Stimulated activated CD4-positive, alpha-beta T cell treated with anti-CD3 and anti-CD28 coated beads, Interleukin-4, amount 100 ng/mL, for 4 hours (primary cell): ENCODE measurements around the gene SCTR.

Experiments
- DNase-seq, 2 experiments: peaks; one replicate each; pipeline ENCODE4 v3.0.0-alpha.2; 2020

SCTR gene

DNA sequence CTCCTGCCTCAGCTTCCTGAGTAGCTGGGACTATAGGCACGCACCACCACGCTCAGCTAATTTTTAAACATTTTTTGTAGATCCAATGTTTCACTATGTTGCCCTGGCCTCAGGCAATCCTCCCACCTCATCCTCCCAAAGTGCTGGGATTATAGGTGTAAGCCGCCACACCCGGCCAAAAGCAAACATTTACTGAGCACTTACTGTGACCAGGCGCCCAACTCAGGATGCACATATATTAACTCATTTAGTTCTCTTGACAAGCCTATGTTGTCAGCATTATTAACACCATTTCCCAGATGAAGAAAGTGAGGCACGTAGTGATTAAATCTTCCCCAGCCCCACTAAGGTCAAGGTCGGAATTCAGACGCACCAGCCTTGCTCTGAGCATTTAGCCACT is 51.5 kb downstream of the SCTR start:
- DNase-seq = no peak

DNA sequence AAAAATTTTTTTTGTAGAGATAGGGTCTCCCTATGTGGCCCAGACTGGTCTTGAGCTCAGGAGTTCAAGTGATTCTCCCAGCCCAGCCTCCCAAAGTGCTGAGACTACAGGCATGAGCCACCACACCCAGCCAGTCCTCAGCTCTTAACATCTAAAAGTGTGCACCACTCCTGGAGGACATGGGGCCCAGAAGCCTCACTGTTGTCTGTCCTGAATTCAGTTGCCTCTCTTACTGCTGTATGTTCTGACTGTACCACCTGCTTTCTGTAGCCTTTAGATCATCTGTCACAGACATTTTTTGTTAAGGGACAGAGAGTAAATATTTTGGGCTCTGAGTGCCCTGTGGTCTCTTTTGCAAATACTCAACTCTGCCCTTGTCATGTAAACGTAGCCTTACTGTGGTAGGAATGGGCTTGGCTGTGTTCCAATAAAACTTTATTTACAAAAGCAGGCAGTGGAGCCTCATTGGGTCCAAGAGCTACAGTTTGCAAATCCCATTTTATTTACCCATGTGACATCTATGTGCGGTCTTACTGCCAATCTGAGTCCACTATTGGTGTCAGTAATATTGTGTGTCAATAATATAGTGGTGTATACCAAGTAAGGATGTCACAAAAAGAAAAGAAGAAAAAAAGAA is 54.5 kb downstream of the SCTR start:
- DNase-seq = no peak

DNA sequence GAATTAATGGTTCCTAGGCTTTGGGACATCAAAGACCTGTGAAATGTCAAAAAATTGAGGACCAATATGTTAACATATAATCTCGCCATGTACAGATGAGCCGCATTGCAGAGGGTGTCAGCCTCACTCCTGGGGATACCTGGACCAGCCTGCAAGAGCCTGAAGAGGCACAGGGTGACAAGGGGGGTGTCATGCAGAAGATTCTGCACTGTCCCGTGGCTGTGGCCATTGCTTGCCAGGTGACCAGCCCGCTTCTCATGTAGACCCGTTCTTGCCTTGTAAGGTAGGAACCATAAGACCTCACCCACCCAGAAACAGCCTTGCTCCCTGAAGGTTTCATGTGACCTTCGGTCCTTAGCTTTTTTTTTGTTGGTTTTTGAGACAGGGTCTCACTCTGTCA is 55.2 kb downstream of the SCTR start:
- no peak for DNase-seq

DNA sequence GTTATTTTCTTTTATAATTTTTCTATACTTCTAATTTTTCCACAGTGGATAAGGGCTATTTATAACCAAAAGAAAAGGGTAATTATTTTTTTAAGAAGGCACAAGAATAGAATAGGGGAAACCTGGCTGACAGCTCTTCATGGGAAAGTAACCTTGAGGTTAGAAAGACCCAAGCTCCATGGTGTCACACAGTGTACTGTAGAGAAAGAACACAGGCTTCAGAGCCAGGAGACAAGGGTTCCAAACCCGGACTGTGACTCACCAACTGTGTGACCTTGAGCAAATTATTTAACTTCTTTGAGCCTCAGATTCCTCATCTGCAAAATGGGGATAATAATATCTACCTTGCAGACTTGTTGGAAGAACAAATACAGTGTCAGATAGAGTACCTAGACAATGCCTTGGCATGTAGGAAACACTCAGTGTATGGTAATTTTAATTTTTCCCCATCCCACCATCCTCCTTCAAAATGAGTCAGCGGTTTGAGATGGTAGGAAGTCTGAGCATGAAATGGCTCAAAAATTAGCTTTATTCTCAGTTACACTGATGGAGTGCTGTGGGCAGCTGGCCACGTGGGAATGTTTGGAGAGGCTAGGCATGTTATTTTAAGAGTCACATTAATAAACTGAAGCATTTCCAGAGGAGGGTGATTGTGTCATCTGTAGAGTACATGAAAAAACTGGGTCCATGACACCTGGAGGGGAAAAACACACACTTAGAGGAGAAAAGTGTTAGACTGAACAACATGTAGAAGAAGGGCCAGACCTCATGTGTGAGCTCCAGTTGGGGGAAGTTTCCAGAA is 55.9 kb downstream of the SCTR start:
- no peak for DNase-seq

DNA sequence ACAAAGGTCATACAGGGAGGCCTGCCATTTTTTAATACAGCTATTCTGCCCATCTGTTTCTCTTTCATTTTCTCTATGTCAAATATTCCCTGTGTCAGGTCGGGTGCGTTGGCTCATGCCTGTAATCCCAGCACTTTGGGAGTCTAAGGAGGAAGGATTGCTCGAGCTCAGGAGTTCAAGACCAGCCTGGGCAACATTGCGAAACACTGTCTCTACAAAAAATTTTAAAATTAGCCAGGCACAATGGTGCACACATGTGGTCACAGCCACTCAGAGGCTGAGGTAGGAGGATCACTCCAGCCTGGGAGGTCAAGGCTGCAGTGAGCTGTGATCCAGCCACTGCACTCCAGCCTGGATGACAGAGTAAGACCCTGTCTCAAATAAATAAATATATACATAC is 57.9 kb downstream of the SCTR start:
- DNase-seq = no peak

DNA sequence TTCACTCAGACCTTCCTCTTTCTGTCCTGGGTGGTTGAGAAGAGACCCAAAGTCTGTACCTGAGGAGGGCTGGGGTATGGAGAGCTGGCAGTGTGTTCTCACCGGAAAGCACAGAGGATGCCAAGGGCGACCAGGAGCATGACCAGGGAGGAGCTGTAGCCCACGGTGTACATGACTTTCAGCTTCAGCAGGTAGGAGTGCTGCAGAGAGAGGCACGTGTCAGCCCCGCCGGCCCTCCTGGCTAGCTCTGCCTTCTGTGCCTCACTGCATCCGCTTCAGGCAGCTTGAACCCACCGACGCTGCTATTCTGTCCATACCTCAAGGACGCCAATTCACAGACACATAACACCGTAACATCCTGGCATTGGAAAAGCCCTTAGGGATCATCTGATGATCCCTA is 58.6 kb downstream of the SCTR start:
- no peak for DNase-seq

DNA sequence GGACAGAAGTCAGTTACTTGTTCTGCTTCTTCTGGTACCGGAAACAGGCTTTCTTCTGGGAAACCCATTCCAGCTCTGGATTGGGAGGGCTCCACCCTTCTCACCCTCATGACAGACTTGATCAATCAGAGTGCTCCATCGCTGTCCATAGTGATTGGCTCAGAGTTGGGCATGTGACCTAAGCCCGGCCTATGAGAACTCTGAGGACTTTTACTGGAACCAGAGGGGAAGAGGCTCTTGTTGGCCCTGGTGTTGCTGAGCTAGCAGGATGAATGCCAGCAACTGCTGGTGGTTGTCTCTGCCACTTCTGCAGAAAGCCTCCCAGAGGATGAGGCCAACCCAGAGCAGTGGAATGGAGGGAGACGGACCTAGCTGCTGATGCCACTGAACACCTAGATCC is 59.3 kb downstream of the SCTR start:
- DNase-seq = no peak

DNA sequence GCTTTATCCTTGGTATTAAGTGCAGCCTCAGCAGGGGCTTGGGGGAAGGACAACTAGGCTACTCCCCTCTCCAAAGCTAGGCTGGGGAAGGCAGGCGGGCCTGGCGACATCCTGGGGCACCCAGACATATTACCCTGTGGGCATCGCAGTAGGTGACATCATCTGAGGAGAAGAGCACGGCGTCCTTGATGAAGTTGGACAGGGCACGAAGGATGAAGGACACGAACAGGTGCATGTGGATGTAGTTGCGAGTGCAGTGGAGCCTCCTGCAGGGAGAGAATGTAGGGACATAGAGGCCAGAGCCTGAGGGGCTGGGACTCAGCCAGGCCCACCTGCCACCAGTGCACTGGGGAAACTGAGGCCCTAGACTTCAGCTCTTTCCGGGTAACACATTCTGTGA is 60.3 kb downstream of the SCTR start:
- no peak for DNase-seq

DNA sequence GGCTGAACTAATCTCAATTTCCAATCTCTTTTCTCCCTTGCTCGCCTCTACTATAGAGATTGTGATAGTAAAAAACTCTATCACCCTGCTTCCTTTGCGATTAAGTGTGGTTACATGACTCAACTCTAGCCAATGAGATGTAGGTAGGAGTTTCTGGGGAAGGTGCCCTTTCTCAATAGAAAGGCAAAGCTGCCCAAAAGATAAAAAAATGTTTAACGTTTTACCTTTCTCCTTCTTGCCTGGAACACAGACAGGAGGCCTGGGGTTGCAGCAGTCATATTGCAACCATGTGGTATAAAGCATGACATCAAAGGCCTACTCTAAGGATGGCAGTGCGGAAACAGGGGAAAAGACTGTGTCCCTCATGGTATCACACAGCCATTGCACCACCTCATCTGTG is 61.1 kb downstream of the SCTR start:
- DNase-seq = no peak

DNA sequence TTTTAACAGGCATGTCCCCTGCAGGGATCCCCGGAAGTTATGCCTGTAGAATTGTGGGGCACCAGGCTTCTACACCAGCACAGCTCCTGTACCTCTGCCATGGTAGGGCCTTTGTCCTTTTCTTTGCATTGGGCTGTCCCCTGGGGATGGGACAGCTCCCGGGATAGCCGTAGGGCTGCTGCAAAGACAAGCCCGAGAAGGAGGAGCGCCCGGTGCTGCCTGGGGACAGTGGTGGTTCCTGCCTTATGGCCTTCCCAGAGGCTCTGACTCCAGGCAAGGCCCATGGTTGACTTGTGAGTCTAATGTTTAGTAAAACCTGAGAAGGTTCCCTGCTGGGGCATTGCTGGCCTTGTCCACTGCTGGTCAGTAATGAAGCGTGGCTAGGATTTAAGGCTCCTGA is 61.7 kb downstream of the SCTR start:
- DNase-seq = no peak

DNA sequence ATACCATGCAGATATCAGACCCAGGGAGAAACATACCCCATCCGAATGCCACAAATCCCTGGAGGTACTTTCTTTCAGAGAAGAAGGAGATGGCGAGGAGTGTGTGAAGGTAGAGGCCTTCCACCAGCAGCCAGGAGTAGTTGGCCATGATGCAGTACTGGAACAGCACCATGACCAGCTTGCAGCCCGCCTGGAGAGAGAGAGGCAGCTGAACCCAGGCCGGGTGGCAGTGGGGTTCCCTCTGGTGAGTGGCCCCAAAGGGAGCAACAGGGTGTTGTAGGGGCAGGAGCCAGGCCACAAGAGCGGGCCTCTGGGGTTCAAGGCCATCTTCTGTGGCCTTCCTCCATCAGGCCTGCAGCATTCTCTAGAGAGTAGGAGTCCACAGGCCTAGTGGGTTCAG is 62.5 kb downstream of the SCTR start:
- no peak for DNase-seq

DNA sequence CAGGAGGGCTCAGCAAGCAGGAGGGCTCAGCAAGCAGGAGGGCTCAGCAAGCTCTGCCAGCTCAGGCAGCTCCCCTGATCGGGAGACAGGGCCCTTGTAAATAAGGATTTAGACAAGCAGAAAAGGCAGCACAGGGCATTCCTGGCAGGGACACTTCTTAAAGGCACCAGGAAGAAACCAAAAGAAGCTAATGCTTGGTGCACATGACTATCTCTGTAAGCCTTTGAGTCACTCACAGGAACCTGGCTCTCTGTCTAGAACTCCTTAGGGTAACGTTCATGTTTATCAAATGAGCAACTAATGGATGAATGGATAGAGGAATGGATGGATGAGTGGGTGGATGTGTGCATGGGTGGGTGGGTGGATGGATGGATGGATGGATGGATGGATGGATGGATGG is 64.2 kb downstream of the SCTR start:
- no peak for DNase-seq

DNA sequence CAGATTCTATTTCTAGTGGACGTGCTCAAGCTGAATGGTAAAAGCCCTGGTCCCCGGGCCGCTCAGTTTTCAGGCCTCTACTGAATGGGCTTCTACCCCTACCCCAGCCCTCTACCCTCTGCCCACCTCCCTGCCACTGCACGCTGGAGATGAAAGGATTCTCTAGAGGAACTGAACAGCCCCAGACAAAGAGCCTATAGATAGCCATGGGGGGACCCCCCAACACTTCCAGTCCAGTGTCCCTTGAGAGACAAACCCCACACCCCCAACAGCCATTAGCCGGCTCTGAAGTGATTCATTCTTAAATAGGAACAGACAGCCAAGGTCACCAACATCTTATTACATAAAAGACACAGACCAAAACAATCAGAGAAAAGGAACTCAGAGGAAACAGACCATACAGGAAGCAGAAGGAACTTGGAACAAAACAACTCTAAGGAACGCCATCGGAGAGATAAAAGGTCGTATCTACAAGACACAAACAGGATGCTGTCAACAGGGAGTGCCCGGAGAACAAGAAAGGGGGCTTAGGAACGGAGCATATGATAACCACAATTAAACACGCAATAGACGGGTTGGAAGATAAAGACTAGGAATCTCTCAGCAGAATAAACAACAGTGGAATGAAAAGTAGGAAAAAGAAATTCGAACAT is 69.1 kb downstream of the SCTR start:
- no peak for DNase-seq

DNA sequence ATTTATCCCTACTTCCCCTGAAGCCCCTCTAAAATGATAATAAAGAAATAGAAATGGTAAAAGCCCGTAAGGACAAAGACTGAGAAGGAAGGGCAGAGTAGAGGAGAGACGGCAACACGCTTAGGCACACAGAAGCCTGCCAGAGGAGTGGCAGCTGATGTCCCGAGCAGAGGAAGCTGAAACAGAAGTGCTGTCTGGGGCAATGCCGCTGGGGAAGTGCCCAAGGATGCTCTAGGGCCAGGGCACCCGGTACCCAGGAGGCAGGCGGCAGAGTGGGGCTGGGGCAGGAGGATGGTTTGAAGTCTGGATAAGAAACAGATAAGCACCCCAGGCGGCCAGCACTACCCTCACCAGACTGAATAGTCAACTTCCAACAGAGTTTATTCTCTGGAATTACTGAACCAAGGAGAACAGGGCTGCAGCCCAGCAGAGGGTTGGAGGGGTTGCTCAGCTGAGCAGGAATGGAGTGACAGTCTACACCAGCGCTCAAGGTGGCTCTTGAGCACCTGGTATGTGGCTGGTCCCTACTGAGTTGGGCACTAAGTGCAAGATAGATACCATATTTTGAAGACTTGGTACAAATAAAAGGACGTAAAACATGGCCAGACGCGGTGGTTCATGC is 70.2 kb downstream of the SCTR start:
- DNase-seq = no peak

DNA sequence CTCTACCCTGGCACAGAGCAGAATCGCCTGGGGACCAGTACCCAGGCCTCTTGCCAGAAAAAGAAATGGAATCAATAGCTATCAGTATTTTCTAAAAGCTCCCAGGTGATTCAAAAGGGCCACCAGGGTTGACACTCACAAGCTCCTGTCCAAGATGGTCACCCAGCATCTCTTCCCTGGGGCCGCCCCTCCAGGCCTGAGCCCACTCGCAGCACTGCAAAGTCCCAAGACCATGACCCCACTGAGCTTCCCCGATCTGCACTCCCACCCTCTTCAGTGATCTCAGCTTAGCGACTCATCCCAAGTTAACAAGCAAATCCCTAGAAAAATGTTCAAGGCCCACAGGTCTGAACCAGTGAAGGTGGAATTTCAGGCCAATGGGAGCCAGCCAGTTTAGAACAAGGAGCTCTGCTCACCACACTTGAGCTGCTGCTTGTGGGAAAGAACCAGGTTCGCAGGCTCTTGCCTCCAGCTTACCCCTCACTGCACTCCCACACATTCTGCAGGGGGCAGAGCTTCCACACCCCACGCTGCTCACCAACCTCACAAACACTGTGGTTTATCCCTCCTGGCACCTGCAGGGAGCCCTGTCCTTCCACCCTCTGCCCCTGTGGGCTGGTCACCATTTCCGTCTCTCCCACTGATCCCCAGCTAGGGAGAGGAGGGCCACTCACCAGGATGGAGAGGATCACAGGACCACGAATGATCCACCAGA is 72.8 kb downstream of the SCTR start:
- no peak for DNase-seq

DNA sequence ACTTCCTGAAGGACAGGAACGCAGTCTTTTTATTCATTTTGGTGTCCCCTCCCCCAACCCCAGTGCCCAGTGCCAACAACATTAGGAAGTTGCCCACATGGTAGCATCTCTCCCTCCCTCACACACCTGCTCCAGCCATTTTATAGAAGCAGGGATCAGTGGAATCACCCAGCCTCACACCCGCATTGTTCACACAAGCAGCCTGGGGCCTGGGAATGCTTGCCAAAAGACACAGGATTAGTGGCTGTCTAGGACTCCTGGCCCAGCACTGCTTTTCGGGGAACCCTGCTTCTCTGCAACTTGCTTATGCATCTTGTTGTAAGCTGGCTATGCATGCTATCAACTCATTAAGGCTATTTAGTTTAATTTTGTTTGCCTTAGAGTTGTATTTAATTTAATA is 74.8 kb downstream of the SCTR start:
- DNase-seq = no peak

DNA sequence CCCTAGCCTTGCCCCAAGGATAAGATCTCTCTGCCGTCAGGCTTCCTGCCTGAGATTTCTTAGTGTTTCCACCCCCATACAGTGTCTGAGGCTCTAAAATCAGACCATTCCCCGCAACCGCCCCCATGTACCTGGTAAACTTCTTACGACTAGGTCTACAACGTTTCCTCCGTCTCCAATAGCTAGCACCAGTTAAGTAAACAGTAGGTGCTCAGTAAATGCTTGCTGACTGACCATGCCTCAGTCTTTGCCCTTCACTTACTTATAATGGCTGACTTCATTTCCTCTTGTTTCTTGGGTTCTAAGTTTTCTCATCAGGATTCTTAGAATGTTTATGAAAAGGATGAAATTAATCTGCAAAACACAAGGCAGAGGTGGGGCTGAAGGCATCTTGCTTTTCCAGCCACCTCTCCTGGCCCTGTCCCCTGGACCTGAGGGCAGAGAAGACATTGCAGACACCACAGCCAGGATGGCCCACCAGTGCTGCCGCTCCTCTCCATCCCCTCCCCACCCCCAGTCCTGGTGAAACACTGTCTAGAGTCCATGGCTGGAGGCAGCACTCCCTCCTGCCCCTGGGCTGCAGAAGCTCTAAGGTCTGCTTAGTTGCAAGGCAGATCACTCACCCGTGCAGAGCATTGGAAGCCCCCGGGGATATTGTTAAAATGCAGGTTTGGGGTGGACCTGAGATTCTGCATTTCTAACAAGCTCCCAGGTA is 75.7 kb downstream of the SCTR start:
- no peak for DNase-seq

DNA sequence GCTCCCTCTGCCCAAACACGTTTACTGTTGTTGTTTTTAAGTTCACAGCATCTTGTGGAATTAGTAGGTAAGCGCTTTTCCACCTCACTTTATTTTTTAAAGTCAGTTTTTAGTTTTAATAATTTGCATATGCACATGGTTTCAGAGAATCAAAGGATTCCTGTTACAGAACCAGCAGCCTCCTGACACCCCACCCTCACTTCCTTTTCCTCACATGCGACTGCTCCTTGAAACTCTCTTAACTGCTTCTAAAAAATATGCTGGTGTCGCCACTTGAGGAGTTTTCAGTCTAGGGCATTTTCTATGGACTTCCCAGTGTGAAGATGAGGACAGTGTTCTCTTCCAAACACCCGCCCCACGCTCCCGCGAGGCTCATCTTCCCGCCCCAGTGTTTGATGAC is 78.2 kb downstream of the SCTR start:
- DNase-seq = no peak

DNA sequence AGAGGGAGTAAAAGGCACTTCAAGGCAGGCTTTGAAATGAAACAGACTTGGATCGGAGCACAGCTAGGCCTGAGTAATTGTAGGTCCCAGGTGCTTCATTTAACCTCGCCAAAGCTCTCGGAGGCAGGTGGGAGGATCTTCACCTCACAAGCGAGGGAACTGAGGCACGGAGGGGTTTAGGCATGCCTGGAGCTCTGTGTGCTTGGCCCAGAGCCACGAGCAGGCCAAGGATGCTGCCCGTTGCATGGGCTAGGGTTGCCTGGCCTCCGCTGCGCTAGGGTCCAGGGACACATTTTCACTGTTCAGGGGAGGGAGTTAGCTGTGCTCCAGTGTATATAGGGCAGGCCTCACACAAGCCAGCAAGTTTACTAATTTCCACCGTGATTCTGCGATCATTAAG is 81.4 kb downstream of the SCTR start:
- no peak for DNase-seq

DNA sequence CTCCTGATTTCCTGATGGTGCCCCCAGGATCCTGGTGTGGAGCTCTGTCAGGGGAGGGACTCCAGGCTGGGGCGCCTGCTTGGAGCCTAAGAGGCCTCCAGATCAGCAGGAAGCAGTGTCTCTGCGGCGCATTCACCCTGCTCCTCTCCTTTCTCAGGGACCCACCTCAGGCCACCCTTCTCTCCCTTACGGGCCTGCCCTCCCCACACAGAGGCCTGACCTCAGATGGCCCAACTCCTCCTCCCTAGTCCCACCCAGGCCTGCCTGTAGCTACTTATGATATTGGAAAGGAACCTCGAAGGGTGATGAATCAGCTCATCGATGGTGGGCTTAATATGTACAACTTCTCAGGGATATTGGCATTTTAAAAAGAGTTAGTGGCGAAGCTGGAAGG is 82.1 kb downstream of the SCTR start:
- DNase-seq = no peak

DNA sequence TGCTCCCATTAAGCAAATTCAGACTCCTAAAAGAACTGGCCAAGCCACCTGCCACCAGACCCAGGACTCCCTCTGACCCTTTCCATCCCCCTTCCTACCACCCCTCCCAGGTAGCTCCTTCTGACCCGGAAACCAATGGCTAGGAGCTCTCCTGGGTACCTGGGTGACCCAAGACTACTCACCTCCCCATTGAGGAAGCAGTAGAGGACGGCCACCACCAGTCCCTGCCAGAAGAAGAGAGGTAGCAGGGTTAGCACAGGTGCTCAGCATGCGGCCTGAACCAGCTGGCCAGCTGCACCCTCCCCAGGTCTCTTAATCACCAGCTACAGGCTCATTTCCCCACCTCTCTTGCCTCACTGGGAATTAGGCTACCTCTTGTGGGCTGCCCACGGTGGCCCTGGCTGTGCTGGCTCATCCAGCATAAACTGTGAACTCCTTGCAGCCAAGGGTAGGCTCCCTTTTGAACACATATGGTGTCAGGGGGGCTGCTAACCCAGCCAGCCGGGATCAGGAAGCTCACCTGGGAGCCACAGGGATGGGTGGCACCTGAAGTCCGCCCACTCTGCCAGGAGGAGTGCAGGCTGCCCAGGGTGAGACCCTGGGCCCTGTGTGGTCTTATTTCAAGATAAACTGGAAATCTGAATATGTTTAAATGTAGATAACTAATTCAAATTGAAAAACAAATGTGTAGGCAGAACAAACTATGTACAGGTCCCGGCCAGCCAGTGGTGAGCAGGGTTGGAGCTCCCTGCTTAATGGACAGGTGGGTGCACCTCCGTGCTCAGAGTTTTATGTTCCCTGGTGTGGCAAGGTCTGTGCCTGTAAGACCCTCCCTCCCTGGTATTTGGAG is 82.7 kb downstream of the SCTR start:
- no peak for DNase-seq

DNA sequence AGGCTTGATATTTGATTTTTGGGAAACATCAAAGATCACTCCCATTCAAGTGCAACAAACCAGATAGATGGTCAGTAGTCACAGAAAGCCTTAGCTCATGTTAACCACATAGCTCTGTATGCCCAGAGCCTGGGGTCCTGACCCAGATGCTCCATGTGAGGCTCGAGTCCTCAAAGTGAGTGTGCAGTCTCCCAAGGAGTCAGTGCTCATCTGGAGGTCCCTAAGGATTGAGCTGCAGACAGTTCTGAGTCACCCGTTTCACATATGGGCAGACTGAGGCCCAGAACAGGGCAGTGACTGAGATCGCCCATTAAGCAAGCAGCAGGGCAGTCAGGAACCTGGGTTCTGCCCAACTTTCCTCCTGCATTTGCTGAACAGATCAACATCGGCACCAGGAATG is 83.4 kb downstream of the SCTR start:
- DNase-seq = no peak
